HepG2 (cell line): Measurements from ENCODE around the gene TYMP. TPM values are rescaled to one million over a fixed set of nuclear protein-coding genes. Genes with fewer than 3 reads are reported as not detected.

Experiments
- FOXK1 ChIP-seq: sonication (generic); formaldehyde crosslinking; IDR thresholded peaks from 2 replicates; pipeline ENCODE4 v1.4.0; 2020; ENCODE audit warnings: low read depth, missing genetic modification reagents, borderline replicate concordance
- ISL2 ChIP-seq: sonication (generic); formaldehyde crosslinking; IDR thresholded peaks from 2 replicates; pipeline ENCODE4 v1.5.0; 2020; ENCODE audit warnings: missing genetic modification reagents
- PHB2 ChIP-seq: fragments of 450-650 bp; IDR thresholded peaks from 2 replicates; pipeline ENCODE4 v1.6.1; 2018; ENCODE audit not compliant: partially characterized antibody
- PHF8 ChIP-seq: sonication (generic); formaldehyde crosslinking; IDR thresholded peaks from 2 replicates; pipeline ENCODE4 v1.5.0; 2020; ENCODE audit warnings: missing genetic modification reagents
- SNAPC2 ChIP-seq: sonication (generic); formaldehyde crosslinking; IDR thresholded peaks from 2 replicates; pipeline ENCODE4 v1.8.1; 2022; ENCODE audit warnings: mild to moderate bottlenecking, missing genetic modification reagents
- TBX3 ChIP-seq: fragments of 450-650 bp; IDR thresholded peaks from 2 replicates; pipeline ENCODE4 v1.6.1; 2017; ENCODE audit warnings: antibody characterized with exemption, mild to moderate bottlenecking, inconsistent platforms, borderline replicate concordance
- ZBTB38 ChIP-seq: sonication (generic); formaldehyde crosslinking; IDR thresholded peaks from 2 replicates; pipeline ENCODE4 v1.5.1; 2020; ENCODE audit warnings: mild to moderate bottlenecking, missing genetic modification reagents
- ZNF317 ChIP-seq: sonication (generic); formaldehyde crosslinking; IDR thresholded peaks from 2 replicates; pipeline ENCODE4 v1.5.0; 2020; ENCODE audit warnings: mild to moderate bottlenecking, missing genetic modification reagents
- ZNF598 ChIP-seq: sonication (generic); formaldehyde crosslinking; IDR thresholded peaks from 2 replicates; pipeline ENCODE4 v1.5.1; 2020; ENCODE audit warnings: mild to moderate bottlenecking, missing genetic modification reagents, borderline replicate concordance
- ZNF629 ChIP-seq: sonication (generic); formaldehyde crosslinking; conservative IDR thresholded peaks from 2 replicates; pipeline ENCODE4 v1.5.0; 2020; ENCODE audit warnings: missing genetic modification reagents
- ZNF709 ChIP-seq: sonication (generic); formaldehyde crosslinking; IDR thresholded peaks from 2 replicates; pipeline ENCODE4 v1.5.0; 2020; ENCODE audit warnings: mild to moderate bottlenecking, missing genetic modification reagents
- polyA plus RNA-seq, 8 experiments: library from polyadenylated mRNA; depleted of rRNA in 3 of 8; stranded (reverse) in 7 of 8; unstranded in 1 of 8; fragments of >200 nt; fragmentation: Illumina TruSeq in 4 of 8; extraction: Trizol in 4 of 8; gene quantifications; 2 replicates each; pipeline versions ENCODE4 v1.2.1 to v1.2.3, GENCODE V29; 2011 to 2016; ENCODE audit warnings: low read depth in 4 of 8, missing spikeins in 1 of 8, mixed read lengths in 1 of 8; ENCODE audit not compliant: insufficient read depth in 1 of 8
- total RNA-seq, 5 experiments: library from RNA; depleted of rRNA; stranded (reverse); fragments of >200 nt; fragmentation: Illumina TruSeq; extraction: Trizol; gene quantifications; 2 replicates each; pipeline ENCODE4 v1.2.3, GENCODE V29; 2016; ENCODE audit warnings: low read depth in 1 of 5
- TF ChIP-seq, protein P1 (sequence below): IDR thresholded peaks from 2 replicates; pipeline ENCODE4 v1.6.1; 2012; ENCODE audit warnings: low read depth, low read length, improper control_type of control experiment
- TF ChIP-seq, protein P2 (sequence below): sonication (generic); formaldehyde crosslinking; IDR thresholded peaks from 2 replicates; pipeline ENCODE4 v1.8.0; 2022; ENCODE audit warnings: mild to moderate bottlenecking, missing genetic modification reagents, moderate library complexity
- TF ChIP-seq, protein P3 (sequence below): fragments of 450-650 bp; IDR thresholded peaks from 2 replicates; pipeline ENCODE4 v1.6.1; 2016
- TF ChIP-seq, protein P4 (sequence below): sonication (generic); formaldehyde crosslinking; IDR thresholded peaks from 2 replicates; pipeline ENCODE4 v1.4.0; 2020; ENCODE audit warnings: missing genetic modification reagents, mild to moderate bottlenecking, borderline replicate concordance
- TF ChIP-seq, protein P5 (sequence below): sonication (generic); formaldehyde crosslinking; IDR thresholded peaks from 2 replicates; pipeline ENCODE4 v1.5.0; 2020; ENCODE audit warnings: mild to moderate bottlenecking, missing genetic modification reagents
- TF ChIP-seq, protein P6 (sequence below): sonication (generic); formaldehyde crosslinking; IDR thresholded peaks from 2 replicates; pipeline ENCODE4 v1.5.0; 2020; ENCODE audit warnings: missing genetic modification reagents

TYMP gene
- total and polyA plus RNA-seq, 2 of the 13 experiments (the other 11 are each of a cell fraction or from before 2014, with no cell fraction given), result 3.9 to 4.3 TPM

DNA sequence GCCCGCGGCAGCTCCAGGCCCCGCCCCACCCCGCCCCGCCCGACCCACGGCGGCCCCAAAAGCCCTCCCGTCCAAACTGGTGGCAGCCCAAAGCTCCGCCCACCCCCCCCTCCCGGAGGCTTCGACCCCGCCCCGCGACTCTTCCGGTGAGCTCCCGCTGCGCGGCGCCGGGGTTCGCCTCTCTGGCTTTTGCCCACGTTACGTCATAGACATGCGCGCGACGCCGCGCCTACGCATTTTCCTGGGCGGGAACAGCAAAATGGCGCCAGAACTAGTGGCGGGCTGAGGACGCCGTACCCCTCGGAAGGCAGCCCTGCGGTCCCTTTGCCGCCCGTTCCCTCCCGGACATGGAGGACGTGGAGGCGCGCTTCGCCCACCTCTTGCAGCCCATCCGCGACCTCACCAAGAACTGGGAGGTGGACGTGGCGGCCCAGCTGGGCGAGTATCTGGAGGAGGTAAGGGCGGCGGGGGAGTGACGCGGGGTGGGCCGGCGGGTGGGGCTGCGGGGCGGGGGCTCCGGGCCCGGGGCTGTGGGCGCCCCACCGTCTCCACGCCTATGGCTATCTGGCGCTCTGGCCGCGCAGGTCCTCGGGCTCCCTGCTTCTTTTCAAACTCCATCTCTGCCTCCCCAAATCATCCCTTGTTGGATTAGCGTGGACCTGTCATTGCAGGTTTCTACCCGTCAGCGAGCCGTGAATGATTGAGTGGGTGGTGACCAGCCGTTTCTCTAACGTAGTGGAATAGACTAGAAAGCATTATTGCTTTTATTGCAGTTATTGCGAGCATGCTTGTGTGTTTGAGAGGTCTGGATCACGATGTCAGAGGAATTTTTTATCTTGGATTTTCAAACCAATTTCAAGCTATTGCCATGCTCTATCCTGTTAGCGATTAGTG, 21.6 kb downstream of the TYMP start, which contains the start of gene NCAPH2 (continued):
- TF ChIP-seq ISL2 (CRISPR knock-in tag) (peak; percentile 17; the same call in 1 of the 2 replicates), ZNF598 (CRISPR knock-in tag) (no peak), FOXK1 (CRISPR knock-in tag) (peak; percentile 83; the same call in 1 of the 2 replicates), SNAPC2 (CRISPR knock-in tag) (0 out of 2 replicates have a peak, but pooled peaks have one; percentile 31), ZNF629 (CRISPR knock-in tag) (0 out of 2 replicates have a peak, but pooled peaks have one; percentile 9), PHF8 (CRISPR knock-in tag) (peak; percentile 83), TBX3 (no peak), ZNF317 (0 out of 2 replicates have a peak, but pooled peaks have one; percentile 25), ZBTB38 (CRISPR knock-in tag) (peak; percentile 59; the same call in 1 of the 2 replicates), PHB2 (no peak), ZNF709 (no peak)
- TF ChIP-seq, protein P1, sequence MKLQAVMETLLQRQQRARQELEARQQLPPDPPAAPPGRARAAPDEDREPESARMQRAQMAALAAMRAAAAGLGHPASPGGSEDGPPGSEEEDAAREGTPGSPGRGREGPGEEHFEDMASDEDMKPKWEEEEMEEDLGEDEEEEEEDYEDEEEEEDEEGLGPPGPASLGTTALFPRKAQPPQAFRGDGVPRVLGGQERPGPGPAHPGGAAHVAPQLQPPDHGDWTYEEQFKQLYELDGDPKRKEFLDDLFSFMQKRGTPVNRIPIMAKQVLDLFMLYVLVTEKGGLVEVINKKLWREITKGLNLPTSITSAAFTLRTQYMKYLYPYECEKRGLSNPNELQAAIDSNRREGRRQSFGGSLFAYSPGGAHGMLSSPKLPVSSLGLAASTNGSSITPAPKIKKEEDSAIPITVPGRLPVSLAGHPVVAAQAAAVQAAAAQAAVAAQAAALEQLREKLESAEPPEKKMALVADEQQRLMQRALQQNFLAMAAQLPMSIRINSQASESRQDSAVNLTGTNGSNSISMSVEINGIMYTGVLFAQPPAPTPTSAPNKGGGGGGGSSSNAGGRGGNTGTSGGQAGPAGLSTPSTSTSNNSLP, result no peak
- TF ChIP-seq, protein P2, sequence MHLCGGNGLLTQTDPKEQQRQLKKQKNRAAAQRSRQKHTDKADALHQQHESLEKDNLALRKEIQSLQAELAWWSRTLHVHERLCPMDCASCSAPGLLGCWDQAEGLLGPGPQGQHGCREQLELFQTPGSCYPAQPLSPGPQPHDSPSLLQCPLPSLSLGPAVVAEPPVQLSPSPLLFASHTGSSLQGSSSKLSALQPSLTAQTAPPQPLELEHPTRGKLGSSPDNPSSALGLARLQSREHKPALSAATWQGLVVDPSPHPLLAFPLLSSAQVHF (CRISPR knock-in tag), result 0 out of 2 replicates have a peak, but pooled peaks have one; percentile 30
- TF ChIP-seq, protein P3, sequence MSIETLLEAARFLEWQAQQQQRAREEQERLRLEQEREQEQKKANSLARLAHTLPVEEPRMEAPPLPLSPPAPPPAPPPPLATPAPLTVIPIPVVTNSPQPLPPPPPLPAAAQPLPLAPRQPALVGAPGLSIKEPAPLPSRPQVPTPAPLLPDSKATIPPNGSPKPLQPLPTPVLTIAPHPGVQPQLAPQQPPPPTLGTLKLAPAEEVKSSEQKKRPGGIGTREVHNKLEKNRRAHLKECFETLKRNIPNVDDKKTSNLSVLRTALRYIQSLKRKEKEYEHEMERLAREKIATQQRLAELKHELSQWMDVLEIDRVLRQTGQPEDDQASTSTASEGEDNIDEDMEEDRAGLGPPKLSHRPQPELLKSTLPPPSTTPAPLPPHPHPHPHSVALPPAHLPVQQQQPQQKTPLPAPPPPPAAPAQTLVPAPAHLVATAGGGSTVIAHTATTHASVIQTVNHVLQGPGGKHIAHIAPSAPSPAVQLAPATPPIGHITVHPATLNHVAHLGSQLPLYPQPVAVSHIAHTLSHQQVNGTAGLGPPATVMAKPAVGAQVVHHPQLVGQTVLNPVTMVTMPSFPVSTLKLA, result peak; percentile 23; the same call in 1 of the 2 replicates
- TF ChIP-seq, protein P4, sequence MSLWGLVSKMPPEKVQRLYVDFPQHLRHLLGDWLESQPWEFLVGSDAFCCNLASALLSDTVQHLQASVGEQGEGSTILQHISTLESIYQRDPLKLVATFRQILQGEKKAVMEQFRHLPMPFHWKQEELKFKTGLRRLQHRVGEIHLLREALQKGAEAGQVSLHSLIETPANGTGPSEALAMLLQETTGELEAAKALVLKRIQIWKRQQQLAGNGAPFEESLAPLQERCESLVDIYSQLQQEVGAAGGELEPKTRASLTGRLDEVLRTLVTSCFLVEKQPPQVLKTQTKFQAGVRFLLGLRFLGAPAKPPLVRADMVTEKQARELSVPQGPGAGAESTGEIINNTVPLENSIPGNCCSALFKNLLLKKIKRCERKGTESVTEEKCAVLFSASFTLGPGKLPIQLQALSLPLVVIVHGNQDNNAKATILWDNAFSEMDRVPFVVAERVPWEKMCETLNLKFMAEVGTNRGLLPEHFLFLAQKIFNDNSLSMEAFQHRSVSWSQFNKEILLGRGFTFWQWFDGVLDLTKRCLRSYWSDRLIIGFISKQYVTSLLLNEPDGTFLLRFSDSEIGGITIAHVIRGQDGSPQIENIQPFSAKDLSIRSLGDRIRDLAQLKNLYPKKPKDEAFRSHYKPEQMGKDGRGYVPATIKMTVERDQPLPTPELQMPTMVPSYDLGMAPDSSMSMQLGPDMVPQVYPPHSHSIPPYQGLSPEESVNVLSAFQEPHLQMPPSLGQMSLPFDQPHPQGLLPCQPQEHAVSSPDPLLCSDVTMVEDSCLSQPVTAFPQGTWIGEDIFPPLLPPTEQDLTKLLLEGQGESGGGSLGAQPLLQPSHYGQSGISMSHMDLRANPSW, result no peak
- TF ChIP-seq, protein P5, sequence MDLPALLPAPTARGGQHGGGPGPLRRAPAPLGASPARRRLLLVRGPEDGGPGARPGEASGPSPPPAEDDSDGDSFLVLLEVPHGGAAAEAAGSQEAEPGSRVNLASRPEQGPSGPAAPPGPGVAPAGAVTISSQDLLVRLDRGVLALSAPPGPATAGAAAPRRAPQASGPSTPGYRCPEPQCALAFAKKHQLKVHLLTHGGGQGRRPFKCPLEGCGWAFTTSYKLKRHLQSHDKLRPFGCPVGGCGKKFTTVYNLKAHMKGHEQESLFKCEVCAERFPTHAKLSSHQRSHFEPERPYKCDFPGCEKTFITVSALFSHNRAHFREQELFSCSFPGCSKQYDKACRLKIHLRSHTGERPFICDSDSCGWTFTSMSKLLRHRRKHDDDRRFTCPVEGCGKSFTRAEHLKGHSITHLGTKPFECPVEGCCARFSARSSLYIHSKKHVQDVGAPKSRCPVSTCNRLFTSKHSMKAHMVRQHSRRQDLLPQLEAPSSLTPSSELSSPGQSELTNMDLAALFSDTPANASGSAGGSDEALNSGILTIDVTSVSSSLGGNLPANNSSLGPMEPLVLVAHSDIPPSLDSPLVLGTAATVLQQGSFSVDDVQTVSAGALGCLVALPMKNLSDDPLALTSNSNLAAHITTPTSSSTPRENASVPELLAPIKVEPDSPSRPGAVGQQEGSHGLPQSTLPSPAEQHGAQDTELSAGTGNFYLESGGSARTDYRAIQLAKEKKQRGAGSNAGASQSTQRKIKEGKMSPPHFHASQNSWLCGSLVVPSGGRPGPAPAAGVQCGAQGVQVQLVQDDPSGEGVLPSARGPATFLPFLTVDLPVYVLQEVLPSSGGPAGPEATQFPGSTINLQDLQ (CRISPR knock-in tag), result no peak
- TF ChIP-seq, protein P6, sequence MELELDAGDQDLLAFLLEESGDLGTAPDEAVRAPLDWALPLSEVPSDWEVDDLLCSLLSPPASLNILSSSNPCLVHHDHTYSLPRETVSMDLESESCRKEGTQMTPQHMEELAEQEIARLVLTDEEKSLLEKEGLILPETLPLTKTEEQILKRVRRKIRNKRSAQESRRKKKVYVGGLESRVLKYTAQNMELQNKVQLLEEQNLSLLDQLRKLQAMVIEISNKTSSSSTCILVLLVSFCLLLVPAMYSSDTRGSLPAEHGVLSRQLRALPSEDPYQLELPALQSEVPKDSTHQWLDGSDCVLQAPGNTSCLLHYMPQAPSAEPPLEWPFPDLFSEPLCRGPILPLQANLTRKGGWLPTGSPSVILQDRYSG, result no peak
